CD4-positive, alpha-beta T cell (primary cell): ENCODE results near the gene PIK3IP1. TPM values are rescaled to one million over a fixed set of nuclear protein-coding genes. Genes with fewer than 3 reads are reported as not detected.
A peak's percentile ranks its signal among the peaks of the same experiment; 100 is the strongest.

Experiments
- ATAC-seq: fragments of 200-7000 bp; cut with Tn5 transposase; one replicate; pipeline ENCODE4 v1.10.0; 2022; ENCODE audit warnings: mild to moderate bottlenecking; ENCODE audit not compliant: poor library complexity
- CTCF ChIA-PET: fragments of 350-600 bp; sonication (Branson Sonifier 250); formaldehyde crosslinking; loops from one replicate; lab custom pipeline; 2021; ENCODE audit warnings: antibody characterized with exemption, inconsistent platforms; lab: Charles Lee
- POLR2A ChIA-PET: fragments of 350-600 bp; sonication (Branson Sonifier 250); formaldehyde crosslinking; loops from one replicate; lab custom pipeline; 2021; ENCODE audit warnings: antibody characterized with exemption, inconsistent platforms; lab: Charles Lee
- DNase-seq, 14 experiments: peaks; one replicate each; pipeline ENCODE4 v3.0.0-alpha.2; 2013 to 2020; ENCODE audit warnings: mixed read lengths in 2 of 14
- H3K27ac ChIP-seq, 2 donors: one replicate each; pipeline versions ENCODE4 v1.5.1 to v1.7.0; 2013; ENCODE audit warnings: low read length in 2 of 2, low read depth in 1 of 2, mild to moderate bottlenecking in 1 of 2
- H3K27me3 ChIP-seq, 2 experiments: 1 replicate in 1 of 2; 2 replicates in 1 of 2; pipeline versions ENCODE4 v1.6.1 to v1.7.0; 2013; ENCODE audit warnings: low read length in 2 of 2, control low read depth in 1 of 2, mild to moderate bottlenecking in 1 of 2, moderate library complexity in 1 of 2; ENCODE audit not compliant: insufficient read depth in 2 of 2, control insufficient read depth in 1 of 2
- H3K36me3 ChIP-seq: one replicate; pipeline ENCODE4 v1.6.1; 2013; ENCODE audit warnings: low read length, control low read depth; ENCODE audit not compliant: insufficient read depth
- H3K4me1 ChIP-seq: one replicate; pipeline ENCODE4 v1.6.1; 2013; ENCODE audit warnings: low read length, control low read depth; ENCODE audit not compliant: insufficient read depth
- H3K4me3 ChIP-seq: one replicate; pipeline ENCODE4 v1.5.1; 2013; ENCODE audit warnings: mild to moderate bottlenecking, low read length, moderate library complexity
- H3K9me3 ChIP-seq, 2 experiments: 1 replicate in 1 of 2; 2 replicates in 1 of 2; pipeline versions ENCODE4 v1.6.1 to v1.7.0; 2013; ENCODE audit warnings: low read length in 2 of 2, mild to moderate bottlenecking in 2 of 2, control low read depth in 1 of 2, moderate library complexity in 1 of 2; ENCODE audit not compliant: control insufficient read depth in 1 of 2, insufficient read depth in 1 of 2
- H3K27ac Mint-ChIP-seq: one replicate; pipeline ENCODE4 v1.8.0; 2020; ENCODE audit warnings: mixed read lengths
- H3K27me3 Mint-ChIP-seq: one replicate; pipeline ENCODE4 v1.8.0; 2021; ENCODE audit warnings: mixed read lengths
- H3K36me3 Mint-ChIP-seq: one replicate; pipeline ENCODE4 v1.8.0; 2021; ENCODE audit warnings: low read depth, mixed read lengths
- H3K4me1 Mint-ChIP-seq: one replicate; pipeline ENCODE4 v1.8.0; 2021; ENCODE audit warnings: low read depth, mixed read lengths
- H3K4me3 Mint-ChIP-seq: one replicate; pipeline ENCODE4 v1.8.0; 2020; ENCODE audit warnings: mild to moderate bottlenecking, mixed read lengths
- H3K9me3 Mint-ChIP-seq: one replicate; pipeline ENCODE4 v1.8.0; 2020; ENCODE audit warnings: mixed read lengths
- CTCF ChIP-seq: fragments of 200-600 bp; IDR thresholded peaks from one replicate; pipeline ENCODE4 v1.8.0; 2022; ENCODE audit warnings: antibody characterized with exemption, mild to moderate bottlenecking
- intact Hi-C, 2 experiments: fragments of 100-400 bp; cut with DNase I in 1 of 2; cut with micrococcal nuclease in 1 of 2; formaldehyde crosslinking; loops; one replicate each; pipeline versions ENCODE4 v1.15.1 to v1.9.0; 2023 to 2025; cut with DNase I, micrococcal nuclease
- total RNA-seq, 174 experiments: library from RNA in 2 of 174; stranded (reverse) in 2 of 174; gene quantifications; one replicate each; pipeline ENCODE4 v1.2.3 and lab custom pipeline; 2021 to 2026

PIK3IP1 gene
- total RNA-seq, 2 experiments from 2014 or later = 1,063 to 1,072 TPM

DNA sequence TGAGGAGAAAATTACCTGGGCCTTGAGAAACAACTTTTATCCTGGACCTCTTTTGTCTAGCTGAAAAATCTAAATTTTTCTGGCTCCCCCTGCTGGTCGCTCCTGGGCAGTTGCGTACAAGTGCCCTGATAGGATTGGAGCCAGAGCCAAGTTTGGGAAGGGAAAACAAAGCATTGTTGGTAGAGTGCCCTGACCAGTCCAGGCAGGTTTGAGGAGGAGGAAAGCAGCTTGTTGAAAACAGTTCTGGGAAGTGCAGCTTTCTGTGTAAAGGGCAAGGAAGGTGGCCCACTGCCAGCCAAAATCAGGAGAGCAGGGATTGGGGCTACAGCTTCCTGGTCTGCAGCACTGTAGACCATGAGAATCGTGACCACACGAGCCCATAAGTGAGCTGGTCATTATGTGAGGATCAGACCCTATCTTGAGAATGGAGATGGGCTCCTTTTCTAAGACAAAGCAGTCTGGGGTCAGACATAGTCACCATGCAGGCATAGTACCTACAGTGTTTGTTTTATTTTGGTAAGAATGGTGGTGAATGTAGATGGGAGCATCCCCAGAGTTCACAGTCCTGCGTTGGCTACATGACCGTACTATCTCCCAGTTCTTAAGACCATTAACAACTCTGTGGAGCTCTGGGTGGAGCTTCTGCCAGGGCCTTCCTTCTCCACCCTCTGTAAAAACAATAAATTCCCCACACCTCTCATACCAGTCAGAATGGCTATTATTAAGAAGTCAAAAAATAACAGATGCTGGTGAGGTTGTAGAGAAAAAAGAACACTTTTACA is 21.3 kb upstream of the PIK3IP1 start:
- ATAC-seq = peak; percentile 79
- Histone ChIP-seq H3K9me3 (peaks cover 4 to 6% of the 10 kb centered on the region in 2 experiments), H3K36me3 (peaks cover 18% of the 10 kb centered on the region), H3K27me3 (no peaks in the 10 kb centered on the region), H3K4me3 (no peak overlapping the region), H3K27ac (no peak overlapping the region), H3K4me1 (peaks cover 15% of the 10 kb centered on the region)
- peak; percentile 41 to 86 (median 64) for DNase-seq
- H3K4me3 Mint-ChIP-seq = no peak overlapping the region
- TF ChIP-seq CTCF = peak; percentile 90
- ChIA-PET CTCF (interaction anchor here (0.6 to 4.0 kb wide), 20 partner anchors 8 to 151 kb away, joined by 3 to 73 read pairs (median 4); partner anchors contain the start of genes LIMK2 and PIK3IP1), POLR2A (interaction anchor here (0.8 to 3.6 kb wide), 9 partner anchors 11 to 126 kb away, joined by 3 to 113 read pairs (median 15); partner anchors contain the start of gene PIK3IP1)
- peaks cover 29% of the 10 kb centered on the region for H3K4me1 Mint-ChIP-seq
- no peak overlapping the region for H3K27ac Mint-ChIP-seq
- intact Hi-C loops = loop anchor here (1.0 to 5.0 kb wide), 4 partner anchors 21 to 224 kb away; partner anchors contain the start of genes PIK3IP1 (in 2 of the 2) and LIMK2 (in 1 of the 2)
- peaks cover 3% of the 10 kb centered on the region for H3K9me3 Mint-ChIP-seq
- H3K36me3 Mint-ChIP-seq = peaks cover 59% of the 10 kb centered on the region
- no peaks in the 10 kb centered on the region for H3K27me3 Mint-ChIP-seq

- DNase-seq = peak in 2 of 14 experiments; percentile 31 to 35
- no peaks in the 10 kb centered on the region for H3K9me3 ChIP-seq
- H3K36me3 ChIP-seq = peaks cover 4% of the 10 kb centered on the region
- peak overlapping the region; percentile 52 for H3K4me3 Mint-ChIP-seq
- peak overlapping the region; percentile 35 for H3K27ac Mint-ChIP-seq
- POLR2A ChIA-PET = interaction anchor here (1.0 to 3.5 kb wide), 8 partner anchors 9 to 35 kb away, joined by 3 to 57 read pairs (median 6); partner anchors contain the start of gene PIK3IP1
- no peaks in the 10 kb centered on the region for H3K9me3 Mint-ChIP-seq
- H3K4me1 Mint-ChIP-seq = peaks cover 66% of the 10 kb centered on the region
- H3K36me3 Mint-ChIP-seq = peaks cover 54% of the 10 kb centered on the region
- peaks cover 25% of the 10 kb centered on the region for H3K4me1 ChIP-seq
- CTCF ChIA-PET = interaction anchor here (0.7 to 1.2 kb wide), 3 partner anchors 12 to 14 kb away, joined by 3 read pairs; no protein-coding TSS in a partner anchor
- H3K27me3 ChIP-seq = no peaks in the 10 kb centered on the region
- intact Hi-C loops = no loop called here
- no peak overlapping the region for H3K27ac ChIP-seq
- TF ChIP-seq CTCF = no peak
- H3K4me3 ChIP-seq = no peak overlapping the region
- peak; percentile 39 for ATAC-seq
- no peaks in the 10 kb centered on the region for H3K27me3 Mint-ChIP-seq
Measured at GRCh38 chr22:31308181-31308580, 15.9 kb upstream of the PIK3IP1 start.

GRCh38 chr22:31305194-31305593 is 12.9 kb upstream of the PIK3IP1 start:
- no peak for TF ChIP-seq CTCF
- Histone ChIP-seq H3K27ac (no peak overlapping the region), H3K36me3 (peaks cover 4% of the 10 kb centered on the region), H3K27me3 (no peaks in the 10 kb centered on the region), H3K4me3 (no peak overlapping the region), H3K4me1 (peaks cover 19% of the 10 kb centered on the region), H3K9me3 (no peaks in the 10 kb centered on the region)
- Mint-ChIP-seq H3K27me3 (no peaks in the 10 kb centered on the region), H3K27ac (no peak overlapping the region), H3K4me3 (no peak overlapping the region), H3K36me3 (peaks cover 55% of the 10 kb centered on the region), H3K9me3 (no peaks in the 10 kb centered on the region), H3K4me1 (peaks cover 77% of the 10 kb centered on the region)
- DNase-seq (no peak), ATAC-seq (no peak)
- intact Hi-C loops = no loop called here
- ChIA-PET CTCF (no interaction called here), POLR2A (interaction anchor here (0.6 kb wide), 1 partner anchor 13 kb away, joined by 3 read pairs; the partner anchor contains the start of gene PIK3IP1)
